ENCODE data around the gene ZEB1. TPM values are rescaled to one million over a fixed set of nuclear protein-coding genes. Genes with fewer than 3 reads are reported as not detected.
"Not testable (repeated sequence)": the region's sequence is repeated elsewhere in the genome, so short reads cannot be mapped to it uniquely, and the experiment has no call there.

ZEB1 gene
- total RNA-seq, 1 donor, result 14.0 TPM

GRCh38 chr10:31479752-31480151, 160.7 kb downstream of the ZEB1 start:
- peak in 1 of 3 donors; percentile 66 for DNase-seq (ENCODE audit: low read depth in 2 of 3, low spot score in 2 of 3)

GRCh38 chr10:31483546-31483945, 164.5 kb downstream of the ZEB1 start:
- no peak for DNase-seq (ENCODE audit: low read depth in 2 of 3, low spot score in 2 of 3)

DNA sequence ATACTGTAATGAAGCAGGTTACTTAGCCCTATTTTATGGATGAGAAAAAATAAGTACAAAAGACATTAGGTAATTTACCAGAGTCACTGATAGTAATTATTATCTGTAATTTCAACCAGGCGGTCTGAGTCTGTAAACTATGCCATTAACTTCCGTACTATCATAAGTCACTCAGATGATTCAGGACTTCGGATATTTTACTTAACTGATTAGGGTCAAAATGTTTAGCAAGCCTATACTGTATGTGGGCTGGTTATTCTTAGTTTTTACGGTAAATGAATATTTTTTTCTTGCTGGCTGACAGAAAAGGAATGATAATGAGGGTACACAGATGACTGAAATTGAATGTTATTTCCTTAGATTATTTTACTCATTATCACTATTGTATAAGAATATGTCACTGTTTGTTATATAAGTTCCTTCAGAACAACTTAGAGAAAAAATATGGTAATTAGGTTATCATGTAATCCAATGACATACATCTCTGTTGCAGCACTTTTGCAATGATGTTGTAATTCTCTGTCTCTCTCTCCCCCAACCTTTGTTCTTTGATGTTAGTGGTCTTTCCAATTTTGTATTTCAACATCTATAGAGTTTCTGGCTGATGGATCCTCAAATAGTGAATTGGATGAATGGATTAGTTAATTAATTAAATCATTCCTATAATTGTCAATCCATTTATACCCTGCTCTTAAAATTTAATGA, 165.6 kb downstream of the ZEB1 start:
- no peak for DNase-seq (ENCODE audit: low read depth in 2 of 3, low spot score in 2 of 3)

DNA sequence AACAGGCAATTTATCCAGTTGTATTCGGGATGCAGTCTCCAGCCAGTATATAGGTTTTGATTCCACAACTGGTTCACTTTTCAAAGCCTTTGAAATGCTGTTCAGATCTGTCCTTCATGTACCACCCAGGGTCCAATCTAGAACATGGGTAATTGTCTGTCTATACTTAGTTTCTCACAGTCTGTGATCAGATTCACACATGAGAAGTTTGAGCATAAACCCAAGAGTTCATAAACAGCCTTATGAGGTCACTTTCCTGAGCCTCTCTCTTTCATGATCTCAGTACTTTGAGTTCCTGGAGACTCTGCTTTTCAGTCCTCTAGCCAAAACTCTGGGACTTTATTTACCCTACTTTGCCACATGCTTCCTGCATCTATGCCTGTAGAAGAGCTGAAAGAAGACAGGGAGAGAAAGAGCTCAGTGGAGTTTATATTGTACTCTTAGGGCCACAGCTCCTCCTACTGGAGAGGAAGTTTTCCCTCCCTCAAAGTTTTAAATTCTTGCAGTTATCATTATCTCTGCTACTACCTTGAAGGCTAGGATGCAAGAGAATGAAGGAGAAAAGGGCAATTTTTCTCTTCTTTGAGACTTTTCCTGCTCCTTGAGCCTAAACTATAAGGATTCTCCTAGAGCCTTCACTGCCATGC, 172.0 kb downstream of the ZEB1 start:
- DNase-seq (ENCODE audit: low read depth in 2 of 3, low spot score in 2 of 3), result peak in 2 of 3 donors; percentile 3 to 13

GRCh38 chr10:31507427-31507826, 188.4 kb downstream of the ZEB1 start:
- peak in 1 of 3 donors; percentile 45 for DNase-seq (ENCODE audit: low read depth in 2 of 3, low spot score in 2 of 3)

DNA sequence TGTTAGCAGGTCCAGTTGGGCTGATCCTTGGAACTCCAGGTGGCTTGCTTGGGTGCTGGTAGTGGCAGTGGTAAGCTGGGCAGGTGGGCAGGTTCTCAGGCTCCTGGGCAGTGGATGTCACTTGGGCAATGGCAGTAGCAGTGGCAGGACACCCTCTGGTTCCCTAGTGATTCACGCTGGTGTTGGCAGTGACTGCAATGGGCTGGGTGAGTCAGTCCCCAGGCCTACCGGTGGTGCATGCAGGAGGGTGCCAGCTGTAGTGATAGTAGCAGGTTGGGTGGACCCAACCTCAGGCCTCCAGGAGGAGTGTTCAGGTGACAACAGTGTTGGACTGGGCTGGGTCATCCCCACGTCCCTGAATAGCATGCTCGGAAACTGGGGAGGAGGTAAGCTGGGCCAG, 189.2 kb downstream of the ZEB1 start:
- DNase-seq (ENCODE audit: low read depth in 2 of 3, low spot score in 2 of 3), result no peak

DNA sequence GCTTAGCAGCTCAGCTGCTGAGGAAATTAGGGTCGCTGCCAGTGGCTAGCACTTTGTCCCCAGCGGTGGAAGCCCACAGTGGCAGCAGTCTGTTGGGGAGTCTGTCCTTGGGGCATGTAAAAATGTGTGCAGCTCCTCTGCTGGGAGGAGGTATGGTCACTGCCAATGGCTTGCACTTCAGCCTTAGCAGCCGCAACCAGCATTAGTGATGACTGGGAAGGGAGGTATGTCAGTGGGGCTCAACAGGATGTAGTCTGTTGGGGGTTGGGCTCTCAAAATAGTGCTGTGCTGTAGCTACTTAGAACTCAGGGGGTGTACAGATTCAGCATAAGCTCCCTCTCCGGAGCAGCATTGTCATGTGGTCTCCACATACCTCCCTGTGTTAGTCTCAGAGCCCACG, 189.9 kb downstream of the ZEB1 start:
- no peak for DNase-seq (ENCODE audit: low read depth in 2 of 3, low spot score in 2 of 3)

DNA sequence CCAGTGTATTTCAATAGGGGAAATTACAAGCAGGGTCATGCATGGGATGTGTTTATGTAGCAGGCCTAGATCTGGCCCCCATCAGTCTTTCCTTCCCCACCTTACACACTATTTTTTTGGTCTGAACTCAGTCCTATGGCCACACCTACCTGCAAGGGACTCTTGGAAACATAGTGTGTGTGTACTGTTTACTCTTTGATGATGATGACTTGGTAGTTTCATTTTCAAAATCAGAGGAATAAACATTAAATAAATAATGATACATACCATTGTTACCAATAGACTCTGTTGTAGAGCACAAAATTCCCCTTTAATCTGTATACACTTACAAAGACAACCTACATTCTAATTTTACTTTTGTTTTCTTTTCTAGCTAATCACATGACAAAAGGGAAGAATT, 191.0 kb downstream of the ZEB1 start:
- no peak for DNase-seq (ENCODE audit: low read depth in 2 of 3, low spot score in 2 of 3)

DNA sequence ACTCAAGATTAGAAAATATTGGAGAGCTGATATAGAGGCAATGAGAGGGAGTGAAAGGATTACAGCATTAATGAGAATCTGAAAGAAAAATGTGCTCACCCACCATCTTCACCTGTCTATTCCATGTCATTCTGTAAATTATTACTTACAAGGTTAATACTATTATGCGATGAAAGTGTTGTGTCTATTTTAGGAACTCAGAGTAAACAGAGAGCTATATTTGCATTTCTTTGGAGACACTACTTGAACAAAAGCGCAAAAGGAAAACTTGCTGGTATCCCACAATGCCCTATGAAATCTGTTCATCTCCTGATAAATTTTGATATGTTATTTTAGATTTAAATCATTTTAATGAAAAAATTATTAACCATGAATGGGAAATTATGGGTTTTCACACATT, 196.1 kb downstream of the ZEB1 start:
- no peak for DNase-seq (ENCODE audit: low read depth in 2 of 3, low spot score in 2 of 3)

- DNase-seq (ENCODE audit: low read depth in 2 of 3, low spot score in 2 of 3), result no peak
Measured at GRCh38 chr10:31515819-31516402, 196.9 kb downstream of the ZEB1 start.

DNA sequence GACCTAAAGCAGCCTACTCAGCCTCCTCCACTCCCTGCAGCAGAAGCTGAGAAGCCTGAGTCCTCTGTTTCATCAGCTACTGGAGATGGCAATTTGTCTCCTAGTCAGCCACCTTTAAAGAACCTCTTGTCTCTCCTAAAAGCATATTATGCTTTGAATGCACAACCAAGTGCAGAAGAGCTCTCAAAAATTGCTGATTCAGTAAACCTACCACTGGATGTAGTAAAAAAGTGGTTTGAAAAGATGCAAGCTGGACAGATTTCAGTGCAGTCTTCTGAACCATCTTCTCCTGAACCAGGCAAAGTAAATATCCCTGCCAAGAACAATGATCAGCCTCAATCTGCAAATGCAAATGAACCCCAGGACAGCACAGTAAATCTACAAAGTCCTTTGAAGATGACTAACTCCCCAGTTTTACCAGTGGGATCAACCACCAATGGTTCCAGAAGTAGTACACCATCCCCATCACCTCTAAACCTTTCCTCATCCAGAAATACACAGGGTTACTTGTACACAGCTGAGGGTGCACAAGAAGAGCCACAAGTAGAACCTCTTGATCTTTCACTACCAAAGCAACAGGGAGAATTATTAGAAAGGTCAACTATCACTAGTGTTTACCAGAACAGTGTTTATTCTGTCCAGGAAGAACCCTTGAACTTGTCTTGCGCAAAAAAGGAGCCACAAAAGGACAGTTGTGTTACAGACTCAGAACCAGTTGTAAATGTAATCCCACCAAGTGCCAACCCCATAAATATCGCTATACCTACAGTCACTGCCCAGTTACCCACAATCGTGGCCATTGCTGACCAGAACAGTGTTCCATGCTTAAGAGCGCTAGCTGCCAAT, 202.2 kb downstream of the ZEB1 start:
- DNase-seq (ENCODE audit: low read depth in 2 of 3, low spot score in 2 of 3), result no peak

GRCh38 chr10:31522820-31523219, 203.8 kb downstream of the ZEB1 start:
- DNase-seq (ENCODE audit: low read depth in 2 of 3, low spot score in 2 of 3), result no peak

- DNase-seq (ENCODE audit: low read depth in 2 of 3, low spot score in 2 of 3), result no peak
Measured at GRCh38 chr10:31524460-31524859, 205.4 kb downstream of the ZEB1 start.

DNA sequence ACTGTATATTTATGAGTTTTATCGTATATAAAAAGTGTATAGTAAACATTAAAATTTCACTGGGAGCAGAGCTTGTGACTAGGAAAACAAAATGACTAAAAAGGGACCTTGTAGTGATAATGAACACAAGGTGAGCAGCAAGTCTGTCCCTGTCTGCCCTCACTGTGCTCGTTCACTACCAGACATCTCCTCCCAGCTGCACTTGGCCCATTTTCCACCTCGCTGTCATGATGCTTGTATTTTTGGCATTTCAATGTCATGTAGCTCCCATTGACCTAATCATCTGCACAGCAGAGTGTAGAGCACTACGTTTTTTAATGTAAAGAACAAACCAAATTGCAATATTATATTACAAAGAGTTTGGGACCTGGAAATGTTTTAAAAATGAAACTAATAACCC, 207.2 kb downstream of the ZEB1 start:
- no peak for DNase-seq (ENCODE audit: low read depth in 2 of 3, low spot score in 2 of 3)

GRCh38 chr10:31526681-31527080, 207.7 kb downstream of the ZEB1 start:
- no peak for DNase-seq (ENCODE audit: low read depth in 2 of 3, low spot score in 2 of 3)

GRCh38 chr10:31528831-31529230, 209.8 kb downstream of the ZEB1 start:
- DNase-seq (ENCODE audit: low read depth in 2 of 3, low spot score in 2 of 3), result no peak

GRCh38 chr10:31536302-31536701, 217.3 kb downstream of the ZEB1 start:
- no peak for DNase-seq (ENCODE audit: low read depth in 2 of 3, low spot score in 2 of 3)

GRCh38 chr10:31549896-31550295, 230.9 kb downstream of the ZEB1 start:
- DNase-seq (ENCODE audit: low read depth in 2 of 3, low spot score in 2 of 3), result no peak

DNA sequence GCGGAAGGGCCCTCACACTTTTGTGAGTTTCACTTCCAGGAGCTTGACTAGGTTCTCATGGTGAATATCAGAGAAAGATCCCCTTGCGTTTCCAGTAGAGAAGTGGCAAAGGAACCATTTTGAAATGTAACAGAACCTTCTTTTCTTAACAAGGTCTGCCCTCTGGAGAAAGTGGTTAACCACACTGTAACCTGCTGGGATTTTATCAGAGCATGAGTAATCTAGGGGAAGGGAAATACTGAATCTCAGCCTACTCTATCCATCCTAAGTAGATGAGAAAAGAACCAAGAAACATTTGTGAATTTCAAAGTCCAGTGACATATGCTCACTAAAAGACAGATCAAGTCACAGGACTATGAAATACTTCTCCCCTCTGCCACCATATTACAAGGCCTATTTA, 235.5 kb downstream of the ZEB1 start:
- no peak for DNase-seq (ENCODE audit: low read depth in 2 of 3, low spot score in 2 of 3)

GRCh38 chr10:31557854-31558253, 238.8 kb downstream of the ZEB1 start:
- no peak for DNase-seq (ENCODE audit: low read depth in 2 of 3, low spot score in 2 of 3)

DNA sequence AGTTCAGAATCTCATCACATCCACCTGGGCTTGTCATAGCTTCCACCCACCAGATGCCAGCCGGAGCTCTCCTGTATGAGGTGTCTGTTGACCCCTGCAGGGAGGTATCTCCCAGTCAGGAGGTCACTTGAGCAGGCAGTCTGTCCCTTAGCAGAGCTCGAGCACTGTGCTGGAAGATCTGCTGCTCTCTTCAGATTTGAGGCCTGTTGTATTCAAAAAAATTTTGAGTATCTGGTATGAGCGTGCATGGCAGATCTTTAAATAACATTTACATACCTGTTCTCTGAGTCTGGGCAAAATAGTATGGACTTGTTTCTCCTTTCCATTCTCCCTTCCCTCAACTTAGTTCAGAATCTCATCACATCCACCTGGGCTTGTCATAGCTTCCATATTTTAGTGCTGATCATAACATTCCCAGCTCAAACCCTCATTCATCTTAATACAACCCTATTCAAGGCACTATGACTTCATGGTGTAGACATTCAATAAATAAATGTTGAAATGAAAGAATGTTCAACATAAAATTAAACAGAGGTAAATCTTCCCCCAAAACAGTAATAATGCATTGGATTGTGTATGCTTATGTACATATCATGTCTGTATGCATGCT, 249.3 kb downstream of the ZEB1 start:
- not testable (repeated sequence) for DNase-seq (ENCODE audit: low read depth in 2 of 3, low spot score in 2 of 3)
